Stimulated activated naive CD8-positive, alpha-beta T cell treated with anti-CD3 and anti-CD28 coated beads, Interleukin-15, Interleukin-2, amounts not matched to agents 100 U/mL and 50 U/mL, for 24 hours (primary cell): Measurements from ENCODE around the gene GPC5.
"Not testable (repeated sequence)": the region's sequence is repeated elsewhere in the genome, so short reads cannot be mapped to it uniquely, and the experiment has no call there.

Experiments used
- ATAC-seq: fragments of 150-1000 bp; cut with Tn5 transposase; one replicate; pipeline ENCODE4 v1.10.0; 2021
- DNase-seq: peaks from one replicate; pipeline ENCODE4 v3.0.0; 2021

Gene GPC5

DNA sequence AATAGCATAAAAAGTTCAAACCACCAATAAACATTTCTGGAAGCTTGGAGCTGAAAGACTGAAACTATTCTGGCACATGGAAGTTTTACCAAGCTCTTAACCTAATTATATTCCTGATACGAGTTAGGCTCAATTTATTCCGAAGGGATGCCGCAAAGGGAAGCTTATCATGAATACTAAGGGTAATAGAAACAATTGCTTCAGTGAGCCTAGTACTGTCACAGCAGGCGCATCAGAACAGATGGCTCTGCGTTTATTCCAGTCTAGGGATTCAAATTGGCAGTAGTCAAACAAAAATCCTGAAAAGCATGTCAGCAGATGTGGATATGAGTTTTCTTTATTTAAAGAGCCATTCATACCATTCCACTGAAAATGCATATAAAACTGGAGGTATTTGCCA is 779.5 kb downstream of the GPC5 start:
- ATAC-seq (no peak), DNase-seq (no peak)

DNA sequence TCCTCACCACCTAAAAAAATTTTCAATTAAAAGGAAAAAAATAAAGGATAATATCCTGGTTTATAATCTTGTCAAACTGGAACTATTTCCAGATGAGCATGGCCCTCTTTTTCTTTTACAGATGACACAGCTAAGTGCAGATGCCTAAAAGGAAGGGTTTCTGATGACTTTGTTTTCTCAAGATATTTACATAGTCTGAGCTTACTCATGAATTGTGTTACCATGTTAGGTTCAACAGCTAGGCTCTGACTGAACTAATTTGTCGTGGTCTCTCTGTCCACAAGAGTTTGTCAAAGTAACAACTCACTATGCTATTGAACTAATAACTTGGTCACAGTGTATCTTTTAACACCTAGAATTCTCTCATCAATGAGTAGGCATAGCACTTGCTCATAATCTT is 780.8 kb downstream of the GPC5 start:
- ATAC-seq (no peak), DNase-seq (no peak)

DNA sequence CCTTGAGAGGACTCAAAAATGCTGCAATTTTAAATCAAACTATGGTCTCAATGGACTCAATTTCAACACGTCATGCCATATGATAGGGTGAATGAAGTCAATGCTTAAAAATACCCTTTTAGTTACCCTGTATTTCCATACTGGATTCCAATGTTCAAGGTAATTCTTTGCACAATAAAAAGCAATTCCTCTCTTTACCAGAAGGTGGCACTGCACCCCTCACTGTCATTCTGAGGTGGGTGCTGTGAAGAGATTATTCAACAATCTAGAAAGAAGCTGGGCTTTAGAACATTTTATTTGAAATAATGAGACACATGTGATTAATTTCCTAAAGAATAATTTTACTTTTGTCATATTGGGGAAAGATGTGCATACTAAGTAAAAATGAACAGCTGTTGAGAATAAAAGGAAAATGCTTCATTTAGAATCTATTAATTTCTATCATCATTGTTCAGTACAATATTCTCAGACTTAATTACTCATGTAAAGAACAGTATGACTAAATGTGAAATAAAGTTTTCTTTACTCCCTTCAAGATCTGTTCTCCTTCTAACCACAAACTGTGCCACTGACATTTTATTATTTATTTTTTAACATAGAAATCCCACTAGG is 789.1 kb downstream of the GPC5 start:
- no peak for ATAC-seq
- DNase-seq = peak; percentile 7

DNA sequence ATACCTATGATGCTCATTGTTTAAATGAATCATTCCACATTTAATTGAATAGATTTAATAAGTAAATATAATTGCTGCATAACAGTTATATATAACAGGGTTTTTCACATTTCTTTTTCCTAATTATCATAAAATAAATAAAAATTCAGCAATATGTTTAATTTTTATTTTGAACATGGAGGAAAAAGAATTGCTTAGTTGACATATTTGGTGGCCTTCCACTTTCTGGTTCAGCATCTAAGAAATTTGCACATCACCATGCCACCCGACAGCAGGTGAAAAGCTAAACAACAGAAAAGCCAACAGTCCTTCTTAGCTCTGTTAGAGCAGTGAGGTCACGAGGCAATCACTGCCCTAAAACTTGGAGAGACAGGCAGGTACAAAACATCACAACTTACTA is 790.2 kb downstream of the GPC5 start:
- no peak for DNase-seq
- ATAC-seq = no peak

DNA sequence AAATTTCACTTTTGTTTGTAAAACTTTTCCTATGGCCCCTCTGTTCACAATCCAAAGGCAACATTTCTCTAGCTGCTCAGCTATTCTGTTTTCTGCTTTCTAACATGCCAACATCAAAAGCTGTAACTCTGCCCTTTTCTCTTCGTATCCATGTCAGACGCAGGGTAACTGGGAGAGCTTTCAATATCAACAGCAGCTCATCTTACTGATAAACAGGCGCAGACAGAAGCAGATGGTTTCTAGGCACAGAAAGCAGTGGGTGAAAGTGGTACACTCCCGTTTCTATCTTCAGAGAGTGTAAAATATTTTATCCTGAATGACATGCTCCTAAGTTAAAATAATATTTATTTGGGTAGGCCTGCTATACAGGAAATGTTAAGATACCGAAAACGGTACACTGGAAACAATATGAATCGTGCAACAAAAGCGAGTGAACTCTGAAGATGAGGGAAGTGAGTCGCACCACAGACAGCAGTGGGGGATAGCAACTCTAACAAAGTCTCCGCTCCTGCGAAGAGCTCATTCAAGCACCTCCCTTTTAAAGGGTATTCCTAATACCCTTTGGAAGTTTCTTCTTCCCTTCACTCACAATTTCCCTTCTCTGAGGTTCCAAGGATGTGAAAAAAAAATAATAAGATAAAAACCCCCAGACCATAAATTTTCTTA is 798.3 kb downstream of the GPC5 start:
- no peak for DNase-seq
- no peak for ATAC-seq

DNA sequence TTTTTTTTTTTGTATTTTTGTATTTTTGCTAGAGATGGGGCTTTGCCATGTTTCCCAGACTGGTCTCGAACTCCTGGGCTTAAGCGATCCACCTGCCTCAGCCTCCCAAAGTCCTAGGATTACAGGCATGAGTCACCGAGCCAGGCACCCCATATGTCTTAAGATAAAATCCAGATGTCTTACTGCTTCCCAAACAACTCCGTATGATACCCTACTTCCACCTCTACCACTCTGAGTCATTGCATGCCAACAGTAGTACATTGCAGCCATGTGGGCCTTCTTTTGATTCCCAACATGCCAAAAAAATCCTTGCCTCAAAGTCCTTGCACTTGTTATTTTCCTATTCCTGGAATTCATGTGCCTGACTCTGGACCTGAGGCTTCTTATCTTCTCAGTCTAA is 799.2 kb downstream of the GPC5 start:
- DNase-seq = no peak
- no peak for ATAC-seq

DNA sequence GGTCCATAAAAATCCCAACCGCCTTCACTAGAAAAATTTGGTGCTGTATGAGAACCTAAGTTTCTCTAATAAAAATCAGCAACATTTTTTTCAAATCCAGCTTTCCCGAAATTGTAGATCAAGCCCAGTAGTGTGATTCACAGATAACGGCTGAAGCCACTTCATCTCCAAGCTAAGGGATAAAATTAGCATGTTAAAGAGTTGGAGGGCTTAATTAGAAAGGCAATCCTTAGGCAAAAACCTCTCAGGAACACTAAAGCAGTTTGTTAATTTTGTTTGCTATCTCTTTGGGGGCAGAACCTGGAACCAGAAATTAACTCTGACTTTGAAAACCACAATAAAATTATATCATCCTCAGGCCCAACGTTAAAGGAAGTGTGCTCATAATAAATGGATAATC is 820.2 kb downstream of the GPC5 start:
- DNase-seq = no peak
- no peak for ATAC-seq

DNA sequence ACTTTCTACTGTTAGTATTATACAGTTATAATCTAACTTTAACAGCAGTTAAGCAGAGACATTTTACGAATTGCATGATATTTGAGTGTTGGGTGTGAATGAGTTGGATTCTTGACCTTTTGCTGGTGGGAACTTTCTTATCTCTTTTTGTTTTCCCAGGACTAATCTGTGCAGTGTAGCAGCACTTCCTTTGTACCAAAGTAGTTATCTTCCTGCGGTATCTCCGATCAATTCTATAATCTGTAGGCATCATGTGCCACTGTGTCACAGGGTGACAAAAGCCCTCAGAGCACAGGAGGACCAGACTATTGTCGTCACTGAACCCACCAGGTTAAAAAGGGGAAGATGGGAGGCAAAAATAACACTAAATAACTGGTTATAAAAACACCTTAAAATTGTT is 823.5 kb downstream of the GPC5 start:
- ATAC-seq = no peak
- DNase-seq = no peak

DNA sequence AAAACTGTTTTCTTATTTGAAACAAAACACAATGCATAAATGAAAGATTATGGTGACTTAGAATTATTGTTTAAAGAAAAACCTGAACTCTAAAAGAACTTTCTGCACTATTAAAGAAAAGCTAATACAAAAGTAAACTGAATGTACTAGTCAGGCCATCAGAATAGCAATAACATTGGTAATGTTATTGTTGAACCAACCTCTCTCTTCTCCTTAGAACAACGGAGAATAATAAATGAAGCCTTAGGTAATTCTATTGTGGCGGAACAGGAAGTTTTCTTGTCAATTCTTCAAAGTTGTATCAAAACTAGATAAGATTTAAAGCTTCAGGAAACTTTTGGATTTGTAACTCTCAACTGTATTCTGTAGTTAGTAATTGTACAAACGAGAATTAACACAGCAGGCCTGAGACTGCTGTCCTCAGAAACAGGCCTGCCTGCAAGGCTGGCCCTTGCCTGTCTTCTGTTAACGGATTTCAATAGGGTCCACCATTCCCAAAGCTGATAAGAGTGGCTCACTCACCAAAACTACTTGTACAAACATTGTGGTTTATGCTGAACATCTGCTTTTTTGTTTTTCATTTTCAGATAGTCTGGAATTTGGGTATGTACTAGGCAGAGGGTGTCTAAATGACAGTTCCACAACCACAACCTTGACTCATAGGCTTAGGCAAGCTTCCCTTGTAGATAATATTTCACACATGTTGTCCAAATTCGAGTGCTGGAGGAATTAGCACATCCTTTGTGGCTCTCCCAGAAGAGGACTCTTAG is 825.8 kb downstream of the GPC5 start:
- ATAC-seq (no peak), DNase-seq (no peak)

DNA sequence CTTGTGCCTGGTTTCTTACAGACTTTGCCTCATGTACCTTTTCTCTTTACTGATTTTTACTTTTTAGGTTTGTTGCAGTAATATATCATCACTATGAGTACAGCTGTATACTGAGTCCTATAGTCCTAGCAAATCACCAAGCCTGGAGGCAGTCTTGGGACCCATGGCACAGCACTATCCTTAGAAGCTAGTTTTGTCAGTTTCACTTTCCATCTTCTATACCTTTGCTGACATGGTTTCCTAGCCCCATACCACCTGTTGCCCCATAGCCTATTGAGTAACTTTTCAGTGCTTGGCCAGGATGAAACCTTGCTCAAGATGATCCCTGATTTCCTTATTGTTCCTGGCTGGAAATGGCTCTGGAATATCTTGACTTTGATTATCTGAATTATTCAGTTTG is 826.4 kb downstream of the GPC5 start:
- DNase-seq = no peak
- ATAC-seq = no peak

DNA sequence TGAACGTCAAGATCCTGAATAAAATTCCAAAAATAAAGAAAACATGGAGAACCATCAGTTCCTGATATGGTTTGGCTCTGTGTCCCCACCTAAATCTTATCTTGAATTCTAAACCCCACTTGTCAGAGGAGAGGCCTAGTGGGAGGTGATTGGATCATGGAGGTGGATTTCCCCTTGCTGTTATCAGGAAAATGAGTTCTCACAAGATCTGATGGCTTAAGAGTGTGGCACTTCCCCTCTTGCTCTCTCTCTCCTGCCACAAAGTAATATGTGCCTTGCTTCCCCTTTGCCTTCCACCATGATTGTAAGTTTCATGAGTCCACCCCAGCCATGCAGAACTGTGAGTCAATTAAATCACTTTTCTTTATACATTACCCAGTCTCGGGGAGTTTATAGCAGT is 827.4 kb downstream of the GPC5 start:
- ATAC-seq = no peak
- DNase-seq = no peak

DNA sequence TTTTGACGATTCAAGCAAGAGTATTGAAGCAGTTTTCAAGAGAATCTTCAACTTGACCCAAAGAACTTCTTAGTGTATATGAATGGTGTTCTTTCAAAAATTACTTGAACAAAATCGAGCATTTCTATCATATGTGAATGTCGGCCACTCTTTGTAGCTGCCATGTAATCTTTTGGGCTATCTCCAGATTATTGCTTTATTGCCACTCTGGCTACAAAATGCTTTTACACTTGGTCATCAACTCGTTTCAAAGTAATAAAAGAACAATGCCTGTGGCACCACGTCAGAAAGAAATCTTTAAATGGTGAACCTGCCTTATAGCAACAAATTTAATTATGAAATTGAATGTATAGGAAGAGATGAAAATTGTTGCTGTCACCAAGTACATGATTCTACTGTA is 834.5 kb downstream of the GPC5 start:
- DNase-seq (no peak), ATAC-seq (no peak)

DNA sequence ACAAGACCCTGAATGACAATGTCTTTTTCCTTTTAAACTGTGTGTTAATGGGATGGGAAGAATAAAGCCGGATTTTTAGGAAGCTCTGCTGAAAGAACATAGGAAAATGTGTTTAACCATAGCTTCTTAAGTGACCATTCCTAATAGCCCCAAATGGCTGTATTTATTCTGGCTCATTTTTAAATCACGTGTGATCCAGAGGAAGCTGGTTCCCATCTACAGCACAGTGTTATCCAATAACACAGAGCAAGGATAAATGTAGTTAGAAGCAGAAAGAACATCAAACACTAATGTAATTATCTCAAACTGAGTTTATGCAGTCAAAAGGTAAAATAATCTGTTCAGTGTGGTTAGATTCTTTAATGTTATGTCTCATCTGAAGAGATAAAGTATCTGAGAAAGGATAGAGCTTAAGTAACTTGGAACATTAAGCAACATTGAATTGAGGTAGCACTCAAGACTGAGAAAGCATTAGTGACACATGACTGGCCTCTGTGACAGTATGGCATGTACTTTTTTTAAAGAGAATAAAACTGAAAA is 853.3 kb downstream of the GPC5 start:
- ATAC-seq (no peak), DNase-seq (no peak)

DNA sequence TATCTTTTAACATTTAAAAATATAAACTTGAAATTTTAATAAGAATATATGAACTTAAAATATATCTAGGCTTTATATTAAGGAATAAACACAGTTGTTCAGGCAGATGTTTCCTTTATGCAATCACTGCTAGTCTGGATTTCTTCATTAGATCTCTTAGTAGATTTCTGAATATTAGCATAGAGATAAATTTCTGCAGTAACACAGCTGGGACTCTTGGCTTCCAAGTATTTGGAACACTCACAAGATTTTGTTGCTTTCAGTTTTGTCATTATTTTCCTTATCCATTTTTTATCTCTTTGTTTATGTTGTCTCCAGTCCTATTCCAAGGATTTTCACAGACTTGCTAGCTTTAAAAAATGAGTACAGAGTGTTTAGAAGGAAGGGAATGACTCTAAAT is 857.1 kb downstream of the GPC5 start:
- ATAC-seq = no peak
- DNase-seq = no peak

DNA sequence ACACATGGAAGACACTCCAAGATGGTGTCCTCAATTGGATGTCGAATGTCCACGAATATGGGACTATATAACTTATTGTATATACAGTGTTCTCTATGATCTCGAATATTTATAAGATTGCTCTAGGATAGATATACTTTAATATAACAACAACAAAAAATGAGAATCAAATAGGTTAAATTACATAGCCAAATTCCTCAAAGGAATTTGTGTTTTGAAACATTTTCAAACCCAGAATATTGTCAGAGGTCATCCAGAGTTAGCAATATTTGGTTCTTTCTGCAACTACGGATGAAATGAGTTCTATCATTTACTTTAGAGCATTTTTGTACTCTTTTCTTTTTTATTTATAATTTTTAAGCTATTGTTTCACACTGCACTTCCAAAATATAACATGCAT is 857.8 kb downstream of the GPC5 start:
- ATAC-seq (no peak), DNase-seq (no peak)

DNA sequence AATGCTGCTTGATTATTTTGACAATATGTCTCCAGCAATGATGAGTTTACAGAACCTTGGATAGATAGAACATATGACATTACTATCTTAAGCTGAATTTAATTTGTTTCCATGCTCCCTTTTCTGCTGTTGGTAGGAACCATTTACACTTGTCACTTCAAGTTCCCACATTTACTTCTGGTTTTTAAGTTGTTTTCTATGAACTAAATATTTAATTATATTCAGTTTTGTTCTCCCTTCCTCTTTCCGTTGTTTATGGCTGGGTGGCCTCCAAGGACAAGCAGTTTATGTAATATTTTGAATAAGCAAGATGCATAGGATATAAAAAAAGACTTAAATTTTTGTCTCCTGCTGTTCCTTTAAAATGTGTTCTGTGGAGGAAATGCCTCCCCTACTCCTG is 860.6 kb downstream of the GPC5 start:
- ATAC-seq (no peak), DNase-seq (no peak)

DNA sequence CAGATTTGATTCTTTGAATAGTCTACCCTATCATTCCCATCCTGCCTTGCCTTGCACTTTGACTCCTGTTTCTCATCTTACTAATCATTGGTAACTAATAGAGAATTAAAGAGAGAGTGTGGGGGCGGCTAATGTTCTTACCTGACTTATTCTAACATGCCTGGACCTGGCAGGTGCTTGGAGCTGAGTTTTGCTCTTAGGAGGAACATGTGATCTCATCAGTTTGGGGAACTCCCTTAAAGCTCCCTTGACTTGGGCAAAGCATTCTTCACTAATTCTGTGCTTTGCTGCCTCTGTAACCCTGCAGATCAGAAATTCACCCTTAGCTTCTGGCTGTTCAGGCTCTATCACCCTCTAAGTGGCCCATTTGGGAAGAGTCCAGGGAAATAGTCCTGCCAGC is 861.1 kb downstream of the GPC5 start:
- no peak for DNase-seq
- no peak for ATAC-seq

DNA sequence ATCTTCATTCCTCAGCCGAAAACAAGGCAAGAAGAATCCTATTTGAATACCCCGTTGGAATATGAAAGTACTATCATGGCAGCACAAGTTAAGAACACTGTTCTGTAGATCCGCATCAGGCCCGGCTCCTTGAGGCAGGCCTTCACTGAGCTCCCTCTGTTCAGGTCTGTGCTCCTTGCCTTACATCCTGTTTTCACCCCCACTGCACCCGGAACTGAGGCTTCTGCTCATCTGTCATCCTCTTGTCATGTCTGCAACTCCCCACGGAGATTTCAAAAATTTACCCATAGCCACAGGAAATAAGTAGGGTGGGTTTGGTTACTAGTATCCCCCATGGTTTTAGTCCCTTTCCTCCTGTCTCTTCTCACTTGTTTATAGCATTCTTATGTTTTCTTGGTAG is 861.9 kb downstream of the GPC5 start:
- ATAC-seq = no peak
- no peak for DNase-seq

DNA sequence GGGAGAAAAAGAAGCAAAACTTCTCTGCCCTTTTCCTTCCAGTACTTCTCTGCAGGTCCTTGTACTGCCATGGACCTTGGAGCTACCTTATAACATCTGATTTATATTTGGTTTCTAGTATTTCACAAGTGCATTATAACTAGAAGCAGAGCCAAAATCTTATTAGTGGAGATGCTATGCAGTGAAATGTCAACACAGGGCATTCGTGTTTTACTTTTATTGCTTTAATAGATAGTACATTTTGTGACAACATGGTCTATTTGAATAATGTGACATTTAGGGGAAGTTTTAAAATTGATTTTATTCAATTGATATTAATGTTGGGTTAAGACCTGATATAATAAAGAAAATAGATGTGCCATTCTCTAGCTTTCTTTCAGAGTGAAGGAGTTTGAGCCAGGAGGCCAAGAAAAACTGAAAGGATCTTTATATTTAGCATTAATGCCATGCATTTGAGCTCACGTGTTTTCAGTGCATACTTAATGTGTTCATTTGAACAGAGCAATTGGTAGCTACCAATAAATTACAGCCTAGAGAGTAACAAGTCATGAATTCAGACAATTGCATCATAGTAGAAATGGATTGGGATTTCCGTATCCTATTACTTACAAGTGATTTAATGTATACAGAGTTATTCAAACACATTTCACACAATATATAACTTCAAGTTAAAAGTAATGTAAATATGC is 863.8 kb downstream of the GPC5 start:
- ATAC-seq (no peak), DNase-seq (no peak)

DNA sequence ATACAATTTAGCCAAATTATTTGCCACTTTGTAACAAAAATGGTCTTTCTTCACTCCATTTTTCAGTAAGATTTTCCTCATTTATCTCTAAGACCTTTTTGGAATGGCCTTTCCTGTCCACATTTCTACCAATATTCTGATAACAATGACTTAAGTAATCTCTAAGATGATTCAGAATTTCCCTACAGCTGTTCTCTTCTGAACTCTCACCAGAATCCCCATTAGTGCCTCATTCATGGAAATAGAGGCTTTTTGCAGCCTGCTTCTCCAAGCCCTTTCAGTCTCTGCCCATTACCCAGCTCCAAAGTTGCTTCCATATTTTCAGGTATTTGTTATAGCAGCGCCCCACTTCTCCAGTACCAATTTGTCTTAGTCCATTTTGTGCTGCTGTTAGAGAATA is 867.0 kb downstream of the GPC5 start:
- DNase-seq (no peak), ATAC-seq (no peak)

DNA sequence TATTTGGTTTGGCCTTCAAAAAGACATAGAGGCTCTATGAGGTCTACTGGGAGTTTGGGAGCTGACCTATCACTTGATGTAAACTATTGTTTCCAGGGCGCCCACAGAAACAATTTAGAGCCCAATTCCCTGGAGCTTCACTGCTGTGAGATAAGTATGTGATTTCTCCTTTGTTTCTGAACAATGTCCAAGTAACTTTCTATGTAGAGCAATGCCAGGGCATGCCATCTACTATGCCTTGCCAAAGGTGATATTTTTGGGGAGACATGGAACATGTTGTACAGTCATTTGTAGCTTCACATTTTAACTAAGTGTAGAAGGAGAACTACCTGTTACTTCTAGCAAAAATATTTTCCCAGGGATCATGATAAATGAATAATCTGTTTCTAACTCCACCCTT is 872.6 kb downstream of the GPC5 start:
- ATAC-seq (no peak), DNase-seq (no peak)

DNA sequence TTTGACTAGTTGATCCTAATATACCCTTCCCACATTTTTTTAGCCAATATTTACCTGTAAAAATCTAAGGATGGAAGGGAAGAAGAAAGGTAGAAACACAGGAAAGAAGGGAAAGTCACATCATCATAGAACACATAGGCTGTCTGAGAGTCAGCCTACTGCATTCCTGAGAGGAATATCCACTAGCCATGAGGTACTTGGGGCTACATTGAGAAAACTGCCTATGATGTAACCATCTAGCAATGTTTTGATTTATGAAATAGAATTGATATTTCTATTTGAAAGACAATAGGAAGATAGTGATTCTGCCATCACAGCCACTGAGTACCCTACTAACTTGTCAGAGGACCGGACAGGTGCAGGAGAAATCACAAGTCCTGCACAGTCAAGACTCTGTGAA is 873.8 kb downstream of the GPC5 start:
- DNase-seq (no peak), ATAC-seq (no peak)

DNA sequence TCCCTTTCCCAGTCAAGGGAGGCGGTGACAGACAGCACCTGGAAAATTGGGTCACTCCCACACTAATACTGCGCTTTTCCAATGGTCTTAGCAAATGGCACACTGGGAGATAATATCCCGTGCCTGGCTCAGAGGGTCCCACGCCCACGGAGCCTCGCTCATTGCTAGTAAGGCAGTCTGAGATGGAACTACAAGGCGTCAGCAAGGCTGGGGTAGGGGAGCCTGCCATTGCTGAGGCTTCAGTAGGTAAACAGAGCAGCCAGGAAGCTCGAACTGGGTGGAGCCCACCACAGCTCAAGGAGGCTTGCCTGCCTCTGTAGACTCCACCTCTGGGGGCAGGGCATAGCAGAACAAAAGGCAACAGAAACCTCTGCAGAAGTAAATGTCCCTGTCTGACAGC is 882.6 kb downstream of the GPC5 start:
- not testable (repeated sequence) for ATAC-seq, DNase-seq
